ENCODE results near the gene MAP3K4.

MAP3K4 gene

DNA sequence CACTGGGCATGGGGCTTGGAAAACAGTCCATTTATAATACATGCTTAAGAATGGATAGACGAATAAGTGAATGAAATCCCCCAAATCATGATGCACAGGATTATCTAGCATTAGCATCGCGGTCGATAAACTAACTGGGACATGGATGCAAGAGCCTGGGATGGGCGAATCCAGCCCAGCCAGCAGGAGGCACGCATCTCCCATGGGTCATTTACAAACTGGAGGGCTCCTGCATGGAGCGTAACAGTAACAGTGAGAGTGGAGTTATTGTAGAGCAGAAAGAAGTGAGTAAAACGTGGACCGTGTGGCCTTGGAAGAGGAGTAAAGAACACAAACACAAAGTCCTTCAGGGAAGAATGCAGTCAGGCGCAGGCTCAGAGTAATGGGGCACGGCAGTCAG is 145.8 kb downstream of the MAP3K4 start:
- H3F3A ChIP-seq (ENCODE audit: low read depth): no peaks in the 10 kb centered on the region
- no peak overlapping the region for H3K4me3 ChIP-seq (ENCODE audit: low read length, poor library complexity, severe bottlenecking)
- no peak overlapping the region for H3K4me2 ChIP-seq (ENCODE audit: low read depth, low read length, poor library complexity, severe bottlenecking)
- H3K9me2 ChIP-seq (replicated peaks; ENCODE audit: low read depth, low read length): no peaks in the 10 kb centered on the region
- H3K27me3 ChIP-seq (ENCODE audit: insufficient read depth, low read length, poor library complexity, severe bottlenecking): no peaks in the 10 kb centered on the region
- no peaks in the 10 kb centered on the region for H3K9me3 ChIP-seq (ENCODE audit: insufficient read depth, low read depth, low read length)
- H3K9ac ChIP-seq (ENCODE audit: low read depth, low read length, poor library complexity, severe bottlenecking): no peak overlapping the region
- H3K36me3 ChIP-seq (ENCODE audit: insufficient read depth, low read length): no peaks in the 10 kb centered on the region
- no peak for TF ChIP-seq CTCF (conservative IDR thresholded peaks at IDR 0.05; ENCODE audit: low read length)
- no peak for TF ChIP-seq EZH2phosphoT487 (IDR thresholded peaks at IDR 0.05; ENCODE audit: borderline replicate concordance)
- H4K20me1 ChIP-seq (ENCODE audit: insufficient read depth, low read length, poor library complexity, severe bottlenecking): no peaks in the 10 kb centered on the region
- no peaks in the 10 kb centered on the region for H3K79me2 ChIP-seq (ENCODE audit: insufficient read depth, low read length)
- H3K4me1 ChIP-seq (ENCODE audit: insufficient read depth, low read length, poor library complexity, severe bottlenecking): no peaks in the 10 kb centered on the region
- H2AFZ ChIP-seq (ENCODE audit: low read length): no peak overlapping the region

DNA sequence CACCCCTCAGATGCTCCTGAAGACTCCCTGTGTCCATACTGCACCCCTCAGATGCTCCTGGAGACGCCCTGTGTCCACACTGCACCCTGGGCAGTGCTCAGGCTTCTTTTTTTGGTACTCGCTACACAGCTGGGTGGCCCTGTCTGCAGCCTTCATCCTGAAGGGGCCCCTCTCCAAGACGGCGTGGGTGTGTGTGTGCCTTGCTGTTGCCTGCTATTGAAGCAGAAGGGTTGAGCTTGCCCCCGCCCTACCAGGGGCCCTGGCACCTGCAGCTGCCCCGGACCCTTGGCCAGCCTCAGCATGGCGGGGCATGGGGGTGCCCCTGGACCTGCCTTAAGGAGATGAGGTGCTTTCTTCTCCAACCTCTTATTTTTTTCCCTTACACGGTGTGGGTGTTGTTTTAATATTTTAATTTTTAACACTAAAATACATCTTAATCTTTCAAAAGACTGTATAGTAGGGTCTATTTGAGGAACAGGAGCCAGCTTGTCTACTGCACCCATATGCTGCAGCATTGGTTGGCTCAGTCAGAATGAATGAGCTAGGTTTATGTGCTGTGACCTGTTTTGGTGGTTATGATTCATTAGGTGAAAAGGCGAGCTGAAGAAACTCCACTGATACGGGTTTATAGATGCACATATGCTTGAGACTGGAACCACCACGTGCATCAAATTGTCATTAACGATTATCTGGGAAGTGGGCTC is 146.4 kb downstream of the MAP3K4 start:
- H3F3A ChIP-seq (ENCODE audit: low read depth): no peaks in the 10 kb centered on the region
- H3K27me3 ChIP-seq (ENCODE audit: insufficient read depth, low read length, poor library complexity, severe bottlenecking): no peaks in the 10 kb centered on the region
- H3K9ac ChIP-seq (ENCODE audit: low read depth, low read length, poor library complexity, severe bottlenecking): no peak overlapping the region
- H3K9me2 ChIP-seq (replicated peaks; ENCODE audit: low read depth, low read length): no peaks in the 10 kb centered on the region
- H2AFZ ChIP-seq (ENCODE audit: low read length): no peak overlapping the region
- no peaks in the 10 kb centered on the region for H3K79me2 ChIP-seq (ENCODE audit: insufficient read depth, low read length)
- no peaks in the 10 kb centered on the region for H3K36me3 ChIP-seq (ENCODE audit: insufficient read depth, low read length)
- H3K9me3 ChIP-seq (ENCODE audit: insufficient read depth, low read depth, low read length): no peaks in the 10 kb centered on the region
- H3K4me2 ChIP-seq (ENCODE audit: low read depth, low read length, poor library complexity, severe bottlenecking): no peak overlapping the region
- no peaks in the 10 kb centered on the region for H3K4me1 ChIP-seq (ENCODE audit: insufficient read depth, low read length, poor library complexity, severe bottlenecking)
- H3K4me3 ChIP-seq (ENCODE audit: low read length, poor library complexity, severe bottlenecking): no peak overlapping the region
- TF ChIP-seq EZH2phosphoT487 (IDR thresholded peaks at IDR 0.05; ENCODE audit: borderline replicate concordance) (no peak), CTCF (conservative IDR thresholded peaks at IDR 0.05; ENCODE audit: low read length) (no peak)
- no peaks in the 10 kb centered on the region for H4K20me1 ChIP-seq (ENCODE audit: insufficient read depth, low read length, poor library complexity, severe bottlenecking)

DNA sequence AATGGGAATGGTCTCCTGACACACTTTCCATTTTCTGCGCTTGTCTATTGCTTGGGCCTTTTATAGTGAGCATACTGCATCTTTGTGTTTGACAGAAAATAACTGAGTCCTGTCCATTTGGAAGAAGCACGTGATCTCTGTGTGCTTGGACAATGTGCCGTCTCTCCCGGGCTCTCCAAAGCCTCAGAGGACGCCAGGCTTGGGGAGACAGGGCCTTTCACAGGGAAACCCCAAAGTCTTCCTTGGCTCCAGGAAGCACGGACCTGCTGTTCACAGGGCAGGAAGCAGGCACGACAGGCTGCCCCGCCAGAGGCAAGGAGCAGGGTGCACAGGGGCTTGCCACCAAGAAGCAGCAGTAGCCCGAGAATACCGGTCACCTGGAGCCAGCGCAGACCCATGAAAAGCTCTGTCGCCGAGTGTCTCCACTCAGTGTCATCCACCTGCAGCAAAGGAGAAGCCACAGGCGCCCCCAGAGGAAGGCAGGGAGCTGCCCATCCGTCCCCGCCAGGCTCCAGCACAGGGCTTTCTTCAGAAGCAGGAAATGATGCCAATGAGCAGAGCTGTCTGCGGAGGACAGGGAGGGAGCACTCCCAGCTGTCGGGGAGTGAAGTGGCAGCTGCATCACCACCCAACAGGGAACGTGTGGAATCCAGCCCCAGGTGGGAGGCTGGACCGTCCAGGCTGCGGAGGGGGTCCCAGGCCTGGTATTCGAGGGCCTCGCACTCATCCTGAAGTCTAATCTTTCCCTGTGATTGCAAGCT is 147.2 kb downstream of the MAP3K4 start:
- TF ChIP-seq CTCF (conservative IDR thresholded peaks at IDR 0.05; ENCODE audit: low read length) (no peak), EZH2phosphoT487 (IDR thresholded peaks at IDR 0.05; ENCODE audit: borderline replicate concordance) (no peak)
- no peaks in the 10 kb centered on the region for H3K27me3 ChIP-seq (ENCODE audit: insufficient read depth, low read length, poor library complexity, severe bottlenecking)
- no peaks in the 10 kb centered on the region for H4K20me1 ChIP-seq (ENCODE audit: insufficient read depth, low read length, poor library complexity, severe bottlenecking)
- no peak overlapping the region for H3K4me3 ChIP-seq (ENCODE audit: low read length, poor library complexity, severe bottlenecking)
- no peaks in the 10 kb centered on the region for H3K9me3 ChIP-seq (ENCODE audit: insufficient read depth, low read depth, low read length)
- no peak overlapping the region for H3K4me2 ChIP-seq (ENCODE audit: low read depth, low read length, poor library complexity, severe bottlenecking)
- H3K9ac ChIP-seq (ENCODE audit: low read depth, low read length, poor library complexity, severe bottlenecking): no peak overlapping the region
- no peaks in the 10 kb centered on the region for H3F3A ChIP-seq (ENCODE audit: low read depth)
- no peaks in the 10 kb centered on the region for H3K4me1 ChIP-seq (ENCODE audit: insufficient read depth, low read length, poor library complexity, severe bottlenecking)
- H2AFZ ChIP-seq (ENCODE audit: low read length): no peak overlapping the region
- H3K36me3 ChIP-seq (ENCODE audit: insufficient read depth, low read length): no peaks in the 10 kb centered on the region
- H3K9me2 ChIP-seq (replicated peaks; ENCODE audit: low read depth, low read length): no peaks in the 10 kb centered on the region
- no peaks in the 10 kb centered on the region for H3K79me2 ChIP-seq (ENCODE audit: insufficient read depth, low read length)
